ENCODE measurements around the gene BMAL1.

BMAL1 gene

GRCh38 chr11:13318498-13319295 is 41.1 kb downstream of the BMAL1 start:
- DNase-seq, result no peak

GRCh38 chr11:13320688-13321087 is 43.1 kb downstream of the BMAL1 start:
- DNase-seq, result no peak

GRCh38 chr11:13321431-13321830 is 43.8 kb downstream of the BMAL1 start:
- DNase-seq, result no peak

- no peak for DNase-seq
Measured at GRCh38 chr11:13324141-13324540, 46.6 kb downstream of the BMAL1 start.

- peak in 1 of 2 donors; percentile 27 for DNase-seq
Measured at GRCh38 chr11:13324709-13325108, 47.1 kb downstream of the BMAL1 start.

- DNase-seq, result no peak
Measured at GRCh38 chr11:13327421-13327820, 49.8 kb downstream of the BMAL1 start.

- no peak for DNase-seq
Measured at GRCh38 chr11:13328286-13328685, 50.7 kb downstream of the BMAL1 start.

GRCh38 chr11:13329670-13330356 is 52.2 kb downstream of the BMAL1 start:
- DNase-seq, result no peak

GRCh38 chr11:13332124-13332523 is 54.5 kb downstream of the BMAL1 start:
- no peak for DNase-seq

GRCh38 chr11:13333456-13333957 is 55.9 kb downstream of the BMAL1 start:
- DNase-seq, result no peak

GRCh38 chr11:13334034-13334786 is 56.6 kb downstream of the BMAL1 start:
- no peak for DNase-seq

GRCh38 chr11:13335319-13335718 is 57.7 kb downstream of the BMAL1 start:
- peak in 1 of 2 donors; percentile 18 for DNase-seq

- DNase-seq, result no peak
Measured at GRCh38 chr11:13336246-13336878, 58.8 kb downstream of the BMAL1 start.

- no peak for DNase-seq
Measured at GRCh38 chr11:13338019-13338426, 60.4 kb downstream of the BMAL1 start.

GRCh38 chr11:13338427-13339069 is 61.0 kb downstream of the BMAL1 start:
- DNase-seq, result no peak

GRCh38 chr11:13339195-13340153 is 61.9 kb downstream of the BMAL1 start:
- no peak for DNase-seq

GRCh38 chr11:13341026-13341425 is 63.4 kb downstream of the BMAL1 start:
- no peak for DNase-seq

GRCh38 chr11:13343067-13343466 is 65.5 kb downstream of the BMAL1 start:
- no peak for DNase-seq

- peak; percentile 42 for DNase-seq
Measured at GRCh38 chr11:13343931-13344717, 66.5 kb downstream of the BMAL1 start.

- no peak for DNase-seq
Measured at GRCh38 chr11:13344818-13345217, 67.2 kb downstream of the BMAL1 start.

Data from hippocampal formation (tissue), 2 donors.